Esophagus muscularis mucosa (tissue), 4 donors: ENCODE measurements around the gene IL32.

Experiments used
- EP300 ChIP-seq: sonication (generic); formaldehyde crosslinking; IDR thresholded peaks from one replicate; pipeline ENCODE4 v1.6.1; 2017; ENCODE audit warnings: antibody characterized with exemption
- POLR2A ChIP-seq: fragments of 450-650 bp; IDR thresholded peaks from one replicate; pipeline ENCODE4 v1.6.1; 2017; ENCODE audit warnings: antibody characterized with exemption, moderate library complexity, mild to moderate bottlenecking, low read depth
- TF ChIP-seq, protein P1 (sequence below), 3 experiments: fragments of 200-600 bp in 2 of 3; fragments of 450-650 bp in 1 of 3; sonication (generic) in 2 of 3; IDR thresholded peaks; one replicate each; pipeline ENCODE4 v1.5.1; 2017 to 2019; ENCODE audit warnings: antibody characterized with exemption in 3 of 3, mild to moderate bottlenecking in 2 of 3, moderate library complexity in 1 of 3

DNA sequence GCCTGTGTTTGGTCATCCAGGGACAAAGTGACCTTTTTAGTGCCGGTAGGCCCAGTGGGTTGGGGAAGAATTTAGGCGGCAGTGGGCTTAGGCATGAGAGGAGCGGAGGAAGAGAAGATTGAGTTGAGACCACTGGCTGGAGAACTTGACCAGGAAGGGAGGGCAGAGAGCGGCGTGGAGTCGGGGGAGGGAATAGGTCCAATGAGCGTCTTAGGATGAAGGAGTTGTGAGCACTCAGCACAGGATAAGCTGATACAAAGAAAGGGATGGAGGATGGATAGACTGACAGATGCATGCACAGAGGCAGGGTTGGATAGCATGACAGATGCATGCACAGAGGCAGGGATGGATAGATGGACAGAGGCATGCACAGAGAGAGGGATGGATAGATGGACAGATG is 8.0 kb downstream of the IL32 start:
- TF ChIP-seq, protein P1, sequence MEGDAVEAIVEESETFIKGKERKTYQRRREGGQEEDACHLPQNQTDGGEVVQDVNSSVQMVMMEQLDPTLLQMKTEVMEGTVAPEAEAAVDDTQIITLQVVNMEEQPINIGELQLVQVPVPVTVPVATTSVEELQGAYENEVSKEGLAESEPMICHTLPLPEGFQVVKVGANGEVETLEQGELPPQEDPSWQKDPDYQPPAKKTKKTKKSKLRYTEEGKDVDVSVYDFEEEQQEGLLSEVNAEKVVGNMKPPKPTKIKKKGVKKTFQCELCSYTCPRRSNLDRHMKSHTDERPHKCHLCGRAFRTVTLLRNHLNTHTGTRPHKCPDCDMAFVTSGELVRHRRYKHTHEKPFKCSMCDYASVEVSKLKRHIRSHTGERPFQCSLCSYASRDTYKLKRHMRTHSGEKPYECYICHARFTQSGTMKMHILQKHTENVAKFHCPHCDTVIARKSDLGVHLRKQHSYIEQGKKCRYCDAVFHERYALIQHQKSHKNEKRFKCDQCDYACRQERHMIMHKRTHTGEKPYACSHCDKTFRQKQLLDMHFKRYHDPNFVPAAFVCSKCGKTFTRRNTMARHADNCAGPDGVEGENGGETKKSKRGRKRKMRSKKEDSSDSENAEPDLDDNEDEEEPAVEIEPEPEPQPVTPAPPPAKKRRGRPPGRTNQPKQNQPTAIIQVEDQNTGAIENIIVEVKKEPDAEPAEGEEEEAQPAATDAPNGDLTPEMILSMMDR (IDR thresholded peaks at IDR 0.05), result no peak
- no peak for TF ChIP-seq POLR2A
- no peak for TF ChIP-seq EP300
